ENCODE results near the gene OSTC.

Gene OSTC

DNA sequence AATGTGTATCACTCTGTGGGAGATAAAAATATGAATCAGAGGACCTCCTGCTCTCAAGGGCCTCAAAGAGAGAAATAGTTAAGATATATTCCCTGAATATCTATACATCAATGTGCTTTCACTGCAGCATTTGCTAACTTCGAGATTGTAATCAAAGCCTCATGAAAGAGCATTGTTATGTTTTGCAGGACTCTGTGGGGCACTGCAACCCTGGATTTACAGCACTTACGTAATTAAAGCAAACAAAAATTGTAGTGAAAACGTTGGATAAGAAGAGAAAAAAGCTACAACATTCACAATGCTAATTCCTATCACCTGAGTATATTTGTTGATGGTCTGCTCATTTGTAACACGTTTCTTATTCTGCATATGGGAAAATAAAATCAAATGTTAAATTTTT, 64.5 kb downstream of the OSTC start:
- DNase-seq (ENCODE audit: low spot score in 2 of 2) (no peak), ATAC-seq (ENCODE audit: low read depth) (no peak)
- no peaks in the 10 kb centered on the region for H3K36me3 Mint-ChIP-seq
- H3K27ac Mint-ChIP-seq = no peak overlapping the region
- H3K4me3 Mint-ChIP-seq = no peak overlapping the region
- H3K9me3 Mint-ChIP-seq = no peaks in the 10 kb centered on the region
- H3K4me1 Mint-ChIP-seq = no peaks in the 10 kb centered on the region
- peaks cover 14% of the 10 kb centered on the region for H3K27me3 Mint-ChIP-seq

DNA sequence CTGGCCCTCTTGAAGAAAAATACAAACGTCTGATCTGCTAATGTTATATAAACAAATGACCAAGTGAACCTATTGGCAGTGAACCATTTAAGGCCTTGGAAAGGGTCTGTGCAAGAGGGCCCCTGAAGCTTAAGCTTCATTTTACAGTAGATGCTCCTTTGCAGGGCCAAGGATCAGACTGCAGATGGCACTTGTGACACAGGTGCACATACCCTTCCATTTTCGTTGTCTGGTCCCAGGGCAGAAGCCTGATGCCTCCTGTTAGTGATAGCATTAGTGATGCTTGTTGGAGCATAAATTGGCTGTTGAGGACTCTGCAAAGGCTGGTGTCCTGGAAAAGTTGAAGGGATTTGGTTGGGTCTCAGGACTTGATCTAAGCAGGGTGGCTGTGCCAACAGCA, 65.9 kb downstream of the OSTC start:
- Mint-ChIP-seq H3K36me3 (no peaks in the 10 kb centered on the region), H3K27ac (no peak overlapping the region), H3K9me3 (no peaks in the 10 kb centered on the region), H3K4me3 (no peak overlapping the region), H3K27me3 (peaks cover 10% of the 10 kb centered on the region), H3K4me1 (no peaks in the 10 kb centered on the region)
- DNase-seq (ENCODE audit: low spot score in 2 of 2) = no peak
- ATAC-seq (ENCODE audit: low read depth) = no peak

DNA sequence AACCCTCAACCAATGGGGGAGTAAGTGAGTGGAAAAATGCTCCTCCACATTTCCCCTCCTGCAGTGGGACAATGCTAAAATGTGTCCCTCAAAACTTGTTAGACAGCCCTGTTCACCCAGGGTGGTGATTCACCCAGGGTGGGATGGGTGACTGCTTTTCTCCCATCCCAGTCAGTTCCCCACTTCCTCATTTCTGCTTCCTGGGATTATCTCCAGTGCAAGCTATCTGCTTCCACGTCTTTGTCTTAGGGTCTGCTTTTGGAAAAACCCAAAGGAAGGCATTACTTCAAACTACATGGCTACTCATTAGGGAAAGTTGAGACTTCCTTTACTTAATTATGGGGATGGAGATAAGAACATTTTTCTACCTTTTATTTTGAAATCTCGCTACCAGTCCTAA, 67.0 kb downstream of the OSTC start:
- Mint-ChIP-seq H3K36me3 (no peaks in the 10 kb centered on the region), H3K27me3 (peaks cover 7% of the 10 kb centered on the region), H3K9me3 (no peaks in the 10 kb centered on the region), H3K27ac (no peak overlapping the region), H3K4me1 (no peaks in the 10 kb centered on the region), H3K4me3 (no peak overlapping the region)
- no peak for DNase-seq (ENCODE audit: low spot score in 2 of 2)
- ATAC-seq (ENCODE audit: low read depth) = no peak
